ENCODE data around the gene PEAK1. TPM values are rescaled to one million over a fixed set of nuclear protein-coding genes. Genes with fewer than 3 reads are reported as not detected.

The PEAK1 gene
- total RNA-seq, 2 donors from 2014 or later, result 25.4 to 38.4 TPM

- Histone ChIP-seq H3K27ac (ENCODE audit: low read depth, low read length) (no peak overlapping the region), H3K4me3 (ENCODE audit: low read length) (no peak overlapping the region), H3K9ac (ENCODE audit: extremely low read depth, low read length, poor library complexity, severe bottlenecking) (no peak overlapping the region), H3K27me3 (ENCODE audit: control insufficient read depth, insufficient read depth, low read length, poor library complexity, severe bottlenecking) (no peaks in the 10 kb centered on the region), H3K36me3 (ENCODE audit: control insufficient read depth, insufficient read depth, low read length) (no peaks in the 10 kb centered on the region), H3K9me3 (ENCODE audit: control insufficient read depth, low read length) (no peaks in the 10 kb centered on the region), H3K4me1 (ENCODE audit: control insufficient read depth, insufficient read depth, low read length) (no peaks in the 10 kb centered on the region)
- Mint-ChIP-seq H3K27ac (no peak overlapping the region), H3K4me1 (peaks cover 4% of the 10 kb centered on the region), H3K27me3 (ENCODE audit: insufficient read depth) (no peaks in the 10 kb centered on the region), H3K9me3 (peaks cover under 1% of the 10 kb centered on the region), H3K36me3 (ENCODE audit: low read depth) (peaks cover 3% of the 10 kb centered on the region), H3K4me3 (no peak overlapping the region)
- 100% methylated on average over 1 of the region's 1 CpG; no CpG with 5 or more reads in 1 of the 2 experiments for WGBS, 2 experiments (ENCODE audit: insufficient coverage in 1 of 2, insufficient read length in 1 of 2)
- DNase-seq, result no peak
- no peak for TF ChIP-seq CTCF (conservative IDR thresholded peaks at IDR 0.05)
Observed at GRCh38 chr15:77329202-77329601, 90.7 kb downstream of the PEAK1 start.

- H3K36me3 Mint-ChIP-seq (ENCODE audit: low read depth), result peaks cover 6% of the 10 kb centered on the region
- no peak overlapping the region for H3K27ac Mint-ChIP-seq
- H3K27me3 Mint-ChIP-seq (ENCODE audit: insufficient read depth), result no peaks in the 10 kb centered on the region
- H3K4me1 Mint-ChIP-seq, result peaks cover 4% of the 10 kb centered on the region
- Histone ChIP-seq H3K27me3 (ENCODE audit: control insufficient read depth, insufficient read depth, low read length, poor library complexity, severe bottlenecking) (no peaks in the 10 kb centered on the region), H3K4me3 (ENCODE audit: low read length) (no peak overlapping the region), H3K9ac (ENCODE audit: extremely low read depth, low read length, poor library complexity, severe bottlenecking) (no peak overlapping the region), H3K4me1 (ENCODE audit: control insufficient read depth, insufficient read depth, low read length) (no peaks in the 10 kb centered on the region), H3K27ac (ENCODE audit: low read depth, low read length) (no peak overlapping the region), H3K36me3 (ENCODE audit: control insufficient read depth, insufficient read depth, low read length) (no peaks in the 10 kb centered on the region), H3K9me3 (ENCODE audit: control insufficient read depth, low read length) (no peaks in the 10 kb centered on the region)
- H3K4me3 Mint-ChIP-seq, result no peak overlapping the region
- 96% methylated on average over 2 of the region's 3 CpGs; no CpG with 5 or more reads in 1 of the 2 experiments for WGBS, 2 experiments (ENCODE audit: insufficient coverage in 1 of 2, insufficient read length in 1 of 2)
- no peak for DNase-seq
- H3K9me3 Mint-ChIP-seq, result peaks cover 6% of the 10 kb centered on the region
- TF ChIP-seq CTCF (conservative IDR thresholded peaks at IDR 0.05), result no peak
Observed at GRCh38 chr15:77327844-77328529, 91.9 kb downstream of the PEAK1 start.

- no peak overlapping the region for H3K4me3 ChIP-seq (ENCODE audit: low read length)
- WGBS, 2 experiments (ENCODE audit: insufficient coverage in 1 of 2, insufficient read length in 1 of 2), result 95 to 100% methylated on average over 1 of the region's 2 CpGs
- H3K9me3 Mint-ChIP-seq, result peaks cover 6% of the 10 kb centered on the region
- H3K27ac Mint-ChIP-seq, result no peak overlapping the region
- DNase-seq, result no peak
- peaks cover 6% of the 10 kb centered on the region for H3K36me3 Mint-ChIP-seq (ENCODE audit: low read depth)
- no peaks in the 10 kb centered on the region for H3K4me1 ChIP-seq (ENCODE audit: control insufficient read depth, insufficient read depth, low read length)
- H3K4me1 Mint-ChIP-seq, result peaks cover 4% of the 10 kb centered on the region
- H3K4me3 Mint-ChIP-seq, result no peak overlapping the region
- no peaks in the 10 kb centered on the region for H3K36me3 ChIP-seq (ENCODE audit: control insufficient read depth, insufficient read depth, low read length)
- no peak for TF ChIP-seq CTCF (conservative IDR thresholded peaks at IDR 0.05)
- H3K9me3 ChIP-seq (ENCODE audit: control insufficient read depth, low read length), result no peaks in the 10 kb centered on the region
- no peak overlapping the region for H3K27ac ChIP-seq (ENCODE audit: low read depth, low read length)
- no peaks in the 10 kb centered on the region for H3K27me3 ChIP-seq (ENCODE audit: control insufficient read depth, insufficient read depth, low read length, poor library complexity, severe bottlenecking)
- H3K9ac ChIP-seq (ENCODE audit: extremely low read depth, low read length, poor library complexity, severe bottlenecking), result no peak overlapping the region
- H3K27me3 Mint-ChIP-seq (ENCODE audit: insufficient read depth), result no peaks in the 10 kb centered on the region
Observed at GRCh38 chr15:77327168-77327567, 92.7 kb downstream of the PEAK1 start.

Data from endodermal cell (in vitro differentiated cells).